ENCODE data around the gene REXO4.
A peak's percentile ranks its signal among the peaks of the same experiment; 100 is the strongest.

Gene REXO4

GRCh38 chr9:133375116-133375723 is 42.6 kb downstream of the REXO4 start:
- H3K4me3 Mint-ChIP-seq, result peak overlapping the region; percentile 96
- H3K27me3 Mint-ChIP-seq, result no peaks in the 10 kb centered on the region
- H3K36me3 Mint-ChIP-seq, result peaks cover 6% of the 10 kb centered on the region
- peaks cover 35% of the 10 kb centered on the region for H3K4me1 Mint-ChIP-seq
- H3K9me3 Mint-ChIP-seq, result no peaks in the 10 kb centered on the region
- H3K27ac Mint-ChIP-seq, result peak overlapping the region; percentile 98

GRCh38 chr9:133374612-133375115 is 43.1 kb downstream of the REXO4 start:
- peak overlapping the region; percentile 96 for H3K4me3 Mint-ChIP-seq
- H3K27me3 Mint-ChIP-seq, result no peaks in the 10 kb centered on the region
- H3K36me3 Mint-ChIP-seq, result peaks cover 9% of the 10 kb centered on the region
- H3K9me3 Mint-ChIP-seq, result no peaks in the 10 kb centered on the region
- peaks cover 40% of the 10 kb centered on the region for H3K4me1 Mint-ChIP-seq
- H3K27ac Mint-ChIP-seq, result peak overlapping the region; percentile 98

GRCh38 chr9:133372144-133372543 is 45.7 kb downstream of the REXO4 start:
- Mint-ChIP-seq H3K9me3 (no peaks in the 10 kb centered on the region), H3K4me1 (peaks cover 58% of the 10 kb centered on the region), H3K27me3 (no peaks in the 10 kb centered on the region), H3K27ac (peak overlapping the region; percentile 83), H3K36me3 (peaks cover 11% of the 10 kb centered on the region), H3K4me3 (peak overlapping the region; percentile 88)

GRCh38 chr9:133371261-133371711 is 46.5 kb downstream of the REXO4 start:
- peaks cover 11% of the 10 kb centered on the region for H3K36me3 Mint-ChIP-seq
- H3K27me3 Mint-ChIP-seq, result no peaks in the 10 kb centered on the region
- H3K4me1 Mint-ChIP-seq, result peaks cover 58% of the 10 kb centered on the region
- H3K9me3 Mint-ChIP-seq, result no peaks in the 10 kb centered on the region
- H3K27ac Mint-ChIP-seq, result peak overlapping the region; percentile 59
- H3K4me3 Mint-ChIP-seq, result peak overlapping the region; percentile 88

- no peaks in the 10 kb centered on the region for H3K27me3 Mint-ChIP-seq
- H3K4me1 Mint-ChIP-seq, result peaks cover 64% of the 10 kb centered on the region
- H3K36me3 Mint-ChIP-seq, result peaks cover 15% of the 10 kb centered on the region
- peak overlapping the region; percentile 59 for H3K27ac Mint-ChIP-seq
- no peaks in the 10 kb centered on the region for H3K9me3 Mint-ChIP-seq
- H3K4me3 Mint-ChIP-seq, result peak overlapping the region; percentile 88
Observed at GRCh38 chr9:133370685-133371084, 47.1 kb downstream of the REXO4 start.

- peaks cover 15% of the 10 kb centered on the region for H3K36me3 Mint-ChIP-seq
- peak overlapping the region; percentile 87 for H3K27ac Mint-ChIP-seq
- peak overlapping the region; percentile 88 for H3K4me3 Mint-ChIP-seq
- no peaks in the 10 kb centered on the region for H3K9me3 Mint-ChIP-seq
- peaks cover 62% of the 10 kb centered on the region for H3K4me1 Mint-ChIP-seq
- no peaks in the 10 kb centered on the region for H3K27me3 Mint-ChIP-seq
Observed at GRCh38 chr9:133369933-133370332, 47.9 kb downstream of the REXO4 start.

- H3K27ac Mint-ChIP-seq, result peak overlapping the region; percentile 62
- H3K27me3 Mint-ChIP-seq, result no peaks in the 10 kb centered on the region
- no peaks in the 10 kb centered on the region for H3K9me3 Mint-ChIP-seq
- H3K4me3 Mint-ChIP-seq, result peak overlapping the region; percentile 88
- peaks cover 57% of the 10 kb centered on the region for H3K4me1 Mint-ChIP-seq
- peaks cover 12% of the 10 kb centered on the region for H3K36me3 Mint-ChIP-seq
Observed at GRCh38 chr9:133369422-133369821, 48.4 kb downstream of the REXO4 start.

- Mint-ChIP-seq H3K27me3 (no peaks in the 10 kb centered on the region), H3K4me3 (peak overlapping the region; percentile 88), H3K4me1 (peaks cover 64% of the 10 kb centered on the region), H3K9me3 (no peaks in the 10 kb centered on the region), H3K36me3 (peaks cover 16% of the 10 kb centered on the region), H3K27ac (peak overlapping the region; percentile 82)
Observed at GRCh38 chr9:133368249-133368881, 49.4 kb downstream of the REXO4 start.

GRCh38 chr9:133367778-133368177 is 50.0 kb downstream of the REXO4 start:
- peaks cover 64% of the 10 kb centered on the region for H3K4me1 Mint-ChIP-seq
- H3K36me3 Mint-ChIP-seq, result peaks cover 18% of the 10 kb centered on the region
- no peak overlapping the region for H3K27ac Mint-ChIP-seq
- H3K9me3 Mint-ChIP-seq, result no peaks in the 10 kb centered on the region
- H3K4me3 Mint-ChIP-seq, result no peak overlapping the region
- H3K27me3 Mint-ChIP-seq, result no peaks in the 10 kb centered on the region

- Mint-ChIP-seq H3K9me3 (no peaks in the 10 kb centered on the region), H3K4me3 (no peak overlapping the region), H3K36me3 (peaks cover 18% of the 10 kb centered on the region), H3K27ac (no peak overlapping the region), H3K27me3 (no peaks in the 10 kb centered on the region), H3K4me1 (peaks cover 58% of the 10 kb centered on the region)
Observed at GRCh38 chr9:133367221-133367620, 50.6 kb downstream of the REXO4 start.

GRCh38 chr9:133366435-133366834 is 51.4 kb downstream of the REXO4 start:
- peaks cover 23% of the 10 kb centered on the region for H3K36me3 Mint-ChIP-seq
- H3K27ac Mint-ChIP-seq, result no peak overlapping the region
- peaks cover 50% of the 10 kb centered on the region for H3K4me1 Mint-ChIP-seq
- no peaks in the 10 kb centered on the region for H3K27me3 Mint-ChIP-seq
- no peaks in the 10 kb centered on the region for H3K9me3 Mint-ChIP-seq
- no peak overlapping the region for H3K4me3 Mint-ChIP-seq

GRCh38 chr9:133362359-133363044 is 55.3 kb downstream of the REXO4 start:
- H3K4me3 Mint-ChIP-seq, result no peak overlapping the region
- H3K9me3 Mint-ChIP-seq, result no peaks in the 10 kb centered on the region
- peaks cover 20% of the 10 kb centered on the region for H3K36me3 Mint-ChIP-seq
- no peaks in the 10 kb centered on the region for H3K27me3 Mint-ChIP-seq
- no peak overlapping the region for H3K27ac Mint-ChIP-seq
- peaks cover 43% of the 10 kb centered on the region for H3K4me1 Mint-ChIP-seq

GRCh38 chr9:133361507-133362092 is 56.2 kb downstream of the REXO4 start:
- H3K27ac Mint-ChIP-seq, result peak overlapping the region; percentile 41
- peaks cover 49% of the 10 kb centered on the region for H3K4me1 Mint-ChIP-seq
- no peaks in the 10 kb centered on the region for H3K9me3 Mint-ChIP-seq
- no peaks in the 10 kb centered on the region for H3K27me3 Mint-ChIP-seq
- peaks cover 20% of the 10 kb centered on the region for H3K36me3 Mint-ChIP-seq
- no peak overlapping the region for H3K4me3 Mint-ChIP-seq

- Mint-ChIP-seq H3K9me3 (no peaks in the 10 kb centered on the region), H3K27me3 (no peaks in the 10 kb centered on the region), H3K4me3 (no peak overlapping the region), H3K36me3 (peaks cover 16% of the 10 kb centered on the region), H3K27ac (peak overlapping the region; percentile 65), H3K4me1 (peaks cover 44% of the 10 kb centered on the region)
Observed at GRCh38 chr9:133360400-133361393, 57.1 kb downstream of the REXO4 start.
